Lung (tissue), 12 donors: ENCODE data around the gene RPS24. TPM values are rescaled to one million over a fixed set of nuclear protein-coding genes. Genes with fewer than 3 reads are reported as not detected.

Experiments used
- ATAC-seq: fragments of 200-7000 bp; cut with Tn5 transposase; one replicate; pipeline ENCODE4 v1.9.1; 2020; ENCODE audit warnings: moderate number of reproducible peaks; ENCODE audit not compliant: insufficient read depth, low FRiP score
- DNase-seq, 3 donors: peaks; one replicate each; pipeline ENCODE4 v3.0.0-alpha.2; 2013 to 2017
- H3K27ac ChIP-seq, 2 donors: one replicate each; pipeline ENCODE4 v1.5.1; 2013; ENCODE audit warnings: mild to moderate bottlenecking in 2 of 2, moderate library complexity in 2 of 2, control low read depth in 1 of 2, inconsistent platforms in 1 of 2, low read depth in 1 of 2, low read length in 1 of 2
- H3K27me3 ChIP-seq, 3 donors: one replicate each; pipeline ENCODE4 v1.5.1; 2013; ENCODE audit warnings: low read length in 2 of 3; ENCODE audit not compliant: control insufficient read depth in 3 of 3, insufficient read depth in 3 of 3
- H3K36me3 ChIP-seq, 4 donors: one replicate each; pipeline ENCODE4 v1.5.1; 2013; ENCODE audit warnings: low read length in 4 of 4, mild to moderate bottlenecking in 1 of 4, moderate library complexity in 1 of 4; ENCODE audit not compliant: control insufficient read depth in 4 of 4, insufficient read depth in 4 of 4
- H3K4me1 ChIP-seq, 5 donors: one replicate each; pipeline ENCODE4 v1.5.1; 2013; ENCODE audit warnings: low read length in 5 of 5, mild to moderate bottlenecking in 2 of 5, moderate library complexity in 1 of 5; ENCODE audit not compliant: control insufficient read depth in 5 of 5, insufficient read depth in 5 of 5
- H3K4me3 ChIP-seq: one replicate; pipeline ENCODE4 v1.5.1; 2013; ENCODE audit warnings: mild to moderate bottlenecking, control low read depth, moderate library complexity
- H3K9ac ChIP-seq, 2 donors: one replicate each; pipeline ENCODE4 v1.5.1; 2013; ENCODE audit warnings: low read length in 2 of 2, control low read depth in 1 of 2; ENCODE audit not compliant: insufficient read depth in 1 of 2
- H3K9me3 ChIP-seq, 4 donors: one replicate each; pipeline ENCODE4 v1.5.1; 2013; ENCODE audit warnings: low read length in 3 of 4, mild to moderate bottlenecking in 1 of 4, moderate library complexity in 1 of 4; ENCODE audit not compliant: control insufficient read depth in 4 of 4, insufficient read depth in 3 of 4
- WGBS, 2 donors: extraction: QIAGEN DNeasy Blood & Tissue Kit; methylation state at CpG; one replicate each; pipeline ENCODE4 v1.1.7; 2013; 5-methylcytosine and 5-hydroxymethylcytosine counted together
- polyA plus RNA-seq, 2 donors: library from polyadenylated mRNA; stranded (reverse); fragments of 200-250 nt; gene quantifications; one replicate each; pipeline ENCODE4 v1.2.1, GENCODE V29; 2013
- total RNA-seq, 2 donors: library from RNA; depleted of rRNA in 1 of 2; stranded (reverse); fragments of >200 nt in 1 of 2; gene quantifications; one replicate each; pipeline ENCODE4 v1.2.1, GENCODE V29; 2014 to 2021
- TF ChIP-seq, protein P1 (sequence below): IDR thresholded peaks from 2 replicates; pipeline ENCODE4 v1.5.1; 2012; ENCODE audit warnings: mild to moderate bottlenecking; ENCODE audit errors: control extremely low read depth, extremely low read depth
- donor health status: control.
- donor health status: control.
- donor health status: Bipolar disorder and iron deficiency.
- donor health status: healthy.
- donor health status: DM: yes; HTN: yes; CAD: no.

The RPS24 gene
- total and polyA plus RNA-seq, 4 donors = 1,037 to 8,225 (median 2,823) TPM

DNA sequence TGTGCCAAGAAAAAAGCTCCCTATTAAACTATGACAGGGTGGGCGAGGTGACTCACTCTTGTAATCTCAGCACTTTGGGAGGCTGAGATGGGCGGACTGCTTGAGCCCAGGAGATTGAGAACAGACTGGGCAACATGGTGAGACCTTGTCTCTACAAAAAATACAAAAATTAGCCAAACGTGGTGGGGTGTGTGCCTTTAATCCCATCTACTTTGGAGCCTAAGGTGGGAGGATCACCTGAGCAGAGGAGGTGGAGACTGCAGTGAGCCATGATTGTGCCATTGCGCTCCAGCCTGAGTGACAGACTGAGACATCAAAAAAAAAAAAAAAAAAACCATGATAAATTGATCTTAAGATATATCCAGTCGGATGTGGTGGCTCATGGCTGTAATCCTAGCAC, 15.8 kb upstream of the RPS24 start:
- peaks cover 24 to 53% (median 48%) of the 10 kb centered on the region in 4 donors for H3K36me3 ChIP-seq
- TF ChIP-seq, protein P1, sequence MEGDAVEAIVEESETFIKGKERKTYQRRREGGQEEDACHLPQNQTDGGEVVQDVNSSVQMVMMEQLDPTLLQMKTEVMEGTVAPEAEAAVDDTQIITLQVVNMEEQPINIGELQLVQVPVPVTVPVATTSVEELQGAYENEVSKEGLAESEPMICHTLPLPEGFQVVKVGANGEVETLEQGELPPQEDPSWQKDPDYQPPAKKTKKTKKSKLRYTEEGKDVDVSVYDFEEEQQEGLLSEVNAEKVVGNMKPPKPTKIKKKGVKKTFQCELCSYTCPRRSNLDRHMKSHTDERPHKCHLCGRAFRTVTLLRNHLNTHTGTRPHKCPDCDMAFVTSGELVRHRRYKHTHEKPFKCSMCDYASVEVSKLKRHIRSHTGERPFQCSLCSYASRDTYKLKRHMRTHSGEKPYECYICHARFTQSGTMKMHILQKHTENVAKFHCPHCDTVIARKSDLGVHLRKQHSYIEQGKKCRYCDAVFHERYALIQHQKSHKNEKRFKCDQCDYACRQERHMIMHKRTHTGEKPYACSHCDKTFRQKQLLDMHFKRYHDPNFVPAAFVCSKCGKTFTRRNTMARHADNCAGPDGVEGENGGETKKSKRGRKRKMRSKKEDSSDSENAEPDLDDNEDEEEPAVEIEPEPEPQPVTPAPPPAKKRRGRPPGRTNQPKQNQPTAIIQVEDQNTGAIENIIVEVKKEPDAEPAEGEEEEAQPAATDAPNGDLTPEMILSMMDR = no peak
- no peak for DNase-seq
- peaks cover 0 to 4% (median 0%) of the 10 kb centered on the region in 5 donors for H3K4me1 ChIP-seq
- H3K27ac ChIP-seq = no peak overlapping the region
- H3K27me3 ChIP-seq = no peaks in the 10 kb centered on the region
- ATAC-seq = no peak
- no peak overlapping the region for H3K9ac ChIP-seq
- H3K9me3 ChIP-seq = peaks cover 0 to 3% (median 0%) of the 10 kb centered on the region in 4 donors
- no peak overlapping the region for H3K4me3 ChIP-seq
- 85 to 94% methylated on average over 5 of the region's 5 CpGs for WGBS, 2 donors

DNA sequence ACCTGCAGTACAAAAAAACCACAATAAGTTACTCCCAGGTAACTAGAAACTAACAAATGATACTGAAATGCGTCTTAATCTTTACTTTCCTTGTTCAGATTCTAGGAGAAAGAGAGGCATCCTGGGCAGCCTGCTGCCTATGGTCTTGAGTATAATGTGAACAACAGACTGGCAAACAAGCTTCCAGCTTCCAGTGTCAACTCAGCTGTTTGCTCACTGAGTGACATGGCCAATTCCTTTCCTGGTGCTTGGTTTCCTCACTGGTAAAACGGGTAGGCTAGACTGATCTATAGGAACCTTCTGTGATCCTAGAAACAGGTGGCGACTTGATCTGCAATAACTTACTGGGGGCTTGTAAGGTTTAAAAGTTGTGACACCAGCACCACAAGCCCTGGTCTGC, 14.4 kb upstream of the RPS24 start:
- Histone ChIP-seq H3K27me3 (no peaks in the 10 kb centered on the region), H3K9ac (no peak overlapping the region), H3K9me3 (peaks cover 0 to 3% (median 0%) of the 10 kb centered on the region in 4 donors), H3K36me3 (peaks cover 24 to 55% (median 51%) of the 10 kb centered on the region in 4 donors), H3K4me1 (peaks cover 0 to 4% (median 0%) of the 10 kb centered on the region in 5 donors), H3K27ac (no peak overlapping the region), H3K4me3 (no peak overlapping the region)
- WGBS, 2 donors = 88 to 95% methylated on average over 3 of the region's 3 CpGs
- no peak for ATAC-seq
- no peak for DNase-seq
- TF ChIP-seq, protein P1 = no peak

DNA sequence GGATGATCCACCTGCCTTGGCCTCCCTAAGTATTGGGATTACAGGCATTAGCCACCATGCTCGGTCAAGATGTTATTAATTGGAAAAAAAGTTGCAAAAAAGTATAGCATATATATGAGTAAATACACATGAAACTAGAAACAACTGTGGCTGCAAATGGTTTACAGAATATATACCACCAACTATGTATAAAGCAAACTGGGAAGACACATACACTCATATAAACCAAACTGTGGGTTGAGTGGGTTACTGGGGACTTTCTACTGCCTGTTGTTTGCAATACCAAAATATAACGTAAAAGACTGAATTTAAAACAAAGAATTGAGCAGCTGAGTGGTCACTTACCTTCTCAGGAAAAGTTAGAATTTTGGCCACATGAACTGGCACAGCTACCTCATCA, 12.5 kb upstream of the RPS24 start:
- no peaks in the 10 kb centered on the region for H3K27me3 ChIP-seq
- DNase-seq = no peak
- peaks cover 37 to 63% (median 62%) of the 10 kb centered on the region in 4 donors for H3K36me3 ChIP-seq
- ATAC-seq = no peak
- H3K9ac ChIP-seq = no peak overlapping the region
- H3K9me3 ChIP-seq = peaks cover 0 to 3% (median 0%) of the 10 kb centered on the region in 4 donors
- H3K4me3 ChIP-seq = no peak overlapping the region
- 92 to 94% methylated on average over 2 of the region's 2 CpGs for WGBS, 2 donors
- TF ChIP-seq, protein P1 = no peak
- no peaks in the 10 kb centered on the region for H3K4me1 ChIP-seq
- H3K27ac ChIP-seq = no peak overlapping the region

DNA sequence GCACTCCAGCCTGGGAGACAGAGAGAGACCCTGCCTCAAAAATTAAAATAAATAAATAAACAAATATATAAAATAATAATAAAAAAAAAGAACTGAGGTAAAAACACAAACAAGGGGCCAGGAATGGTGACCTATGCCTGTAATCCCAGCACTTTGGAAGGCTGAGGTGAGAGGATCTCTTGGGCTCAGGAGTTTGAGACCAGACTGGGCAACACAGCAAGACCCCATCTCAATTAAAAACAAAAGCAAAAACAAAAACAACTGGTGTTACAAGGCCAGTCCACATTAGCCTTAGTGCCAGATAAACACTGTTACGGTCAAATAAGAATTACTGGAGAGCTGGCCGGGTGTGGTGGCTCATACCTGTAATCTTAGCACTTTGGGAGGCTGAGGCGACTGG, 9.9 kb upstream of the RPS24 start:
- peaks cover 0 to 11% (median 4%) of the 10 kb centered on the region in 5 donors for H3K4me1 ChIP-seq
- H3K36me3 ChIP-seq = peaks cover 34 to 55% (median 46%) of the 10 kb centered on the region in 4 donors
- DNase-seq = no peak
- no peak overlapping the region for H3K9ac ChIP-seq
- peaks cover 0 to 3% (median 0%) of the 10 kb centered on the region in 4 donors for H3K9me3 ChIP-seq
- TF ChIP-seq, protein P1 = no peak
- H3K4me3 ChIP-seq = no peak overlapping the region
- H3K27me3 ChIP-seq = no peaks in the 10 kb centered on the region
- H3K27ac ChIP-seq = no peak overlapping the region
- WGBS, 2 donors = 97 to 99% methylated on average over 3 of the region's 3 CpGs
- ATAC-seq = no peak
